ENCODE measurements around the gene TNN. TPM values are rescaled to one million over a fixed set of nuclear protein-coding genes. Genes with fewer than 3 reads are reported as not detected.
"Not testable (repeated sequence)": the region's sequence is repeated elsewhere in the genome, so short reads cannot be mapped to it uniquely, and the experiment has no call there.

TNN gene
- polyA plus RNA-seq, 6 donors from 2014 or later = 0.06 TPM; not detected in 5

DNA sequence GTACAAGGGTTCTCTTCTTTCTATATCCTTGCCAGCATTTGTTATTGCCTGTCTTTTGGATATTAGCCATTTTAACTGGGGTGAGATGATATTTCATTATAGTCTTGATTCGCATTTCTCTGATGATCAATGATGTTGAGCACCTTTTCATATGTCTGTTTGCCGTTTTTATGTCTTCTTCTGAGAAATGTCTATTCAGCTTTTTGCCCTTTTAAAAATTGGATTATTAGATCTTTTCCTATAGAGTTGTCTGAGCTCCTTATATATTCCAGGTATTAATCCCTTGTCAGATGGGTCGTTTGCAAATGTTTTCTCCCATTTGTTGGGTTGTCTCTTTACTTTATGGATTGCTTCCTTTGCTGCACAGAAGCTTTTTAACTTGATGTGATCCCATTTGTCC, 25.0 kb upstream of the TNN start:
- no peak for ATAC-seq (ENCODE audit: low read depth in 2 of 2)
- H3K36me3 Mint-ChIP-seq = peaks cover 0 to 4% of the 10 kb centered on the region in 2 donors
- H3K4me1 Mint-ChIP-seq = no peaks in the 10 kb centered on the region
- peaks cover 4 to 26% (median 23%) of the 10 kb centered on the region in 3 donors for H3K27me3 Mint-ChIP-seq
- DNase-seq = no peak
- peaks cover 0 to 5% (median 2%) of the 10 kb centered on the region in 7 donors for H3K9me3 Mint-ChIP-seq
- H3K27ac Mint-ChIP-seq = no peak overlapping the region
- no peak overlapping the region for H3K4me3 Mint-ChIP-seq

DNA sequence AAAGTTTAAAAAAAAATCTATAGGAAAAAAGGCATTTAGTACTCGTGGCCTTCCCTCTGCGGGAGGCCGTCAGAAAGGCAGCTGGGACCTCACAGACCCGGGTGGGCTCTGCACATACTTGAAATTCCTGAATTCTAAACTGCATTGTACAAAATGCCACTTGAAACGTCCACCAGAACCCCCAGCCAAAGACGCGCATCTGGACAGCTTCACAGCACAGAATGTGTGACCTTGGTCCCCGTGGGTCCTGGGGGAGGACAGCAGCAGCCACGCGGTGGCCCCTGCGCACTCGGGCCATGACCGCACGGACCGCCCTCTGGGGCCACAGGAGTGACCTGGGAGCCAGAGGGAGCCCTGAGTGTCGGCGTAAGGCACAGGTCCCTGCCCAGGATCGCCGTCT, 23.8 kb upstream of the TNN start:
- peaks cover 0 to 4% of the 10 kb centered on the region in 2 donors for H3K36me3 Mint-ChIP-seq
- no peak for DNase-seq
- H3K27ac Mint-ChIP-seq = no peak overlapping the region
- H3K27me3 Mint-ChIP-seq = peaks cover 7 to 31% (median 31%) of the 10 kb centered on the region in 3 donors
- no peak overlapping the region for H3K4me3 Mint-ChIP-seq
- H3K9me3 Mint-ChIP-seq = peaks cover 0 to 5% (median 2%) of the 10 kb centered on the region in 7 donors
- ATAC-seq (ENCODE audit: low read depth in 2 of 2) = no peak
- no peaks in the 10 kb centered on the region for H3K4me1 Mint-ChIP-seq

DNA sequence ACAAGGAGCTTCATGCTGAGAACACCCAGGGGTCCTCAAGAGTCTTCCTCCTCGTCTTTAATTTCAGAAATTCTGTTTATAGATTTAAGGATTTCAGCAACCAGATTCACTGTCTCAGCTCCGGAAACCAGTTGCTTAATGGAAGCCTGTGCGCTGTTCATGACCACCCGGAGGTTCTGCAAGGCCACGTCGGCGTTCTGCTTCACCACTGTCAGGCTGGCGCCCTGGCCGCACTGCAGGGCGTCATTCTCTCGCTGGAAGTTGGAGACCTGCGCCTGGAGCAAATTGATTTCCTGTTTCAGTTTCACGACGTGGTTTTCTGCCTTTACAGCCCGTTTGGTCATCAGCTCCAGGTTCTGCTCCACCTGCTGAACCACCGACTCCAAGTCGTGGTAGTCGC, 23.0 kb upstream of the TNN start:
- peaks cover 14 to 39% (median 39%) of the 10 kb centered on the region in 3 donors for H3K27me3 Mint-ChIP-seq
- H3K4me1 Mint-ChIP-seq; H3K4me3 Mint-ChIP-seq; H3K27ac Mint-ChIP-seq; ATAC-seq (ENCODE audit: low read depth in 2 of 2); DNase-seq; H3K9me3 Mint-ChIP-seq; H3K36me3 Mint-ChIP-seq: not testable (repeated sequence)

DNA sequence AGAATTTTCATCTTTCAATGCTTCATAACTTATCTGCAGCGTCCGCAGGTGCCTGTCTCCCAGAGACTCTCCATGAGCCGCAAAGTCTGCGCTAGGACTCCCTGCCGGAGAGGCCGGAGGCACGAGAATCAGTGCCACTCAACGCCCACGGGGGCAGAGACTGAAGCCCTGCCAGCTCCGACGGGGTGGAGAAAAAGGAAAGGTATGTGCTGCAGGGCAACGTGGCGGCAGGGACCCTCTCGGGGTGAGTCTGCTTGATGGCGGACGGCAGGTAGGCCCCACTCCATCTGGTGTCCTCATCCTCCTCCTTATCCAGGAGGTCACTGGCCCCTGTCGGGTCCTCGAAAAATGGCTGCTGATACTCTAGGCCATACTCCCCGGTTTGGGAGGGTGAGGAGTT, 22.5 kb upstream of the TNN start:
- no peak overlapping the region for H3K4me3 Mint-ChIP-seq
- peaks cover 16 to 42% (median 39%) of the 10 kb centered on the region in 3 donors for H3K27me3 Mint-ChIP-seq
- DNase-seq (no peak), ATAC-seq (ENCODE audit: low read depth in 2 of 2) (no peak)
- H3K4me1 Mint-ChIP-seq = no peaks in the 10 kb centered on the region
- H3K36me3 Mint-ChIP-seq = peaks cover 0 to 4% of the 10 kb centered on the region in 2 donors
- H3K27ac Mint-ChIP-seq = peak overlapping the region in 1 of 6 donors; percentile 58
- peaks cover 0 to 5% (median 2%) of the 10 kb centered on the region in 7 donors for H3K9me3 Mint-ChIP-seq

DNA sequence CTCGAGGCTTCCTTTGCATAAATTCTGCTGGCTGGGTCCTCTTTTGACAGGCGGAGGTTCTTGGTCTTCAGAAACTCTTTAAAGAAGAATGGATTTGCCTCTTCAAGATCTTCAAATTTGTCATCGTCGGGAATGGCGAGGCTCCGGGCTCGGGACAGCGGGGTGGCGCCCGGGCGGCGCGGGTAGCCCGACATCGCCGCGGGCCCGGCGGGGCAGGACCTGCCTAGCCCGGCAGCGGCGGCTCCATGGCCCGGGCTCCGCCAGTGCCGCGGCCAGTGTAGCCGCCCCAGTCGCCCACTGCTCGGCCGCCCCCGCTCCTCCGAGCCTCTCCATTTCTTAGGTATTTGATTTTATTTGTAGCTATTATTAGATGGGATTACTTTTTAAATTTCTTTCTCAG, 22.1 kb upstream of the TNN start:
- Mint-ChIP-seq H3K4me3 (no peak overlapping the region), H3K36me3 (peaks cover 0 to 4% of the 10 kb centered on the region in 2 donors), H3K27ac (no peak overlapping the region), H3K27me3 (peaks cover 16 to 42% (median 39%) of the 10 kb centered on the region in 3 donors), H3K4me1 (no peaks in the 10 kb centered on the region), H3K9me3 (peaks cover 0 to 5% (median 2%) of the 10 kb centered on the region in 7 donors)
- DNase-seq = no peak
- no peak for ATAC-seq (ENCODE audit: low read depth in 2 of 2)

DNA sequence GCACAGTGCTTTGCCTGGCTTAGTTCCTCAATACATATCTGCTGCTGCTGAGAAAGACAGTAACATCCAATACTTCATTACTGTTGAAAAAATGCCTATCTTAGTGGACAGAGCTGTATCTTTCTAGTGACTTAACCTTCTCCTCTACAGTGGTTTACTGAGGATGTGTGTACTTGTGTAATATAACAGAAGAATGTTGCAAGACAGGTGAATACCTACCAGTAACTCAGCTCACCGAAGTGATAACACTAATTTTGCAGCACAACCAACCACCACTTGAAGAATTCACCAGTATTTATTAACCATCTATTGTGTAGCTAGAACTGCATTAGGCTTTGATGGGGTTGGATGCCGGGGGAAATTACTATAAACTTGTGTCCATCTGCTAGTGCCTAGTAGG, 16.6 kb upstream of the TNN start:
- peaks cover 0 to 3% (median under 1%) of the 10 kb centered on the region in 7 donors for H3K9me3 Mint-ChIP-seq
- H3K36me3 Mint-ChIP-seq = peaks cover 0 to 1% of the 10 kb centered on the region in 2 donors
- H3K4me1 Mint-ChIP-seq = no peaks in the 10 kb centered on the region
- no peak overlapping the region for H3K4me3 Mint-ChIP-seq
- DNase-seq (no peak), ATAC-seq (ENCODE audit: low read depth in 2 of 2) (no peak)
- H3K27ac Mint-ChIP-seq = no peak overlapping the region
- peaks cover 36 to 70% (median 67%) of the 10 kb centered on the region in 3 donors for H3K27me3 Mint-ChIP-seq

DNA sequence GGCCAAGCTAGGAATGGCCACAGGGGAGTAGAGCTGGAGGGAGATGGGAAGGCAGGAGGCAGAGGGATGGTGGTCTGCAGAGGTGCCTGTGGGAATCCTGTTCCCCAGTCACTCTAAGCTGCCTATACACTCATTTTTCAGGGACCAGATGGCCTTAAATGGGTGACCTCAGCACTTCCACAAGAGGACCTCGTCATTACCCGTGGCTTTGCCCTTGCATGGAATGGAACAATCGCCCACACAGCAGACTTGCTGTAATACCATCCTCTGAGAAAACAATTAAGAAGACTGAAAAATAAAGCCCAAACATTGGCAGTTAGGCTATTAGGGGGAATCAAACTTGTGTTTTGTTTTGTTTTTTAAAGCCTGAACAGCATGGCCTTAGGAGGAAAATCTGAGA, 12.9 kb upstream of the TNN start:
- Mint-ChIP-seq H3K36me3 (no peaks in the 10 kb centered on the region), H3K4me1 (no peaks in the 10 kb centered on the region), H3K4me3 (no peak overlapping the region), H3K27me3 (peaks cover 25 to 59% (median 57%) of the 10 kb centered on the region in 3 donors), H3K9me3 (peaks cover 0 to 23% (median 16%) of the 10 kb centered on the region in 7 donors), H3K27ac (no peak overlapping the region)
- DNase-seq (no peak), ATAC-seq (ENCODE audit: low read depth in 2 of 2) (no peak)

DNA sequence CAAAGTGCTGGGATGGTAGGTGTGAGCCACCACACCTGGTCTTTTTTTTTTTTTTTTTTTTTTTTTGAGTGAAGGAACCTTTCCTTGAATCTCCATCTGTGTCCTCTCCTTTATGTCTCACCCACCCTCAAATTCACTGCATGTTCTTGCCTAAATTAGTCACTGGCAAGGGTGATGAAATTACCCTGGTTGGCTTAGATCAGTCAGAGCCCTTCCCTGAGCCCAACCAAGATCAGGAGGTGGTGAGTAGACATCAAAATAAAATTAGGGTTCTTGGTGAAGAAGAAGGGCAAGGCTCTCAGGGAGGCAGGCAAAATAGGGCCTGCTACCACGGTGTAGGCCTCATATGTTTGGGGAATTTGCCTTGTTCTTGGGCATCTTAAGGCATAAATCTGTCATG, 5.3 kb upstream of the TNN start:
- Mint-ChIP-seq H3K27ac (no peak overlapping the region), H3K36me3 (no peaks in the 10 kb centered on the region), H3K4me1 (no peaks in the 10 kb centered on the region), H3K4me3 (no peak overlapping the region), H3K9me3 (peaks cover 0 to 19% (median 9%) of the 10 kb centered on the region in 7 donors), H3K27me3 (peaks cover 13 to 24% (median 16%) of the 10 kb centered on the region in 3 donors)
- DNase-seq (no peak), ATAC-seq (ENCODE audit: low read depth in 2 of 2) (no peak)

DNA sequence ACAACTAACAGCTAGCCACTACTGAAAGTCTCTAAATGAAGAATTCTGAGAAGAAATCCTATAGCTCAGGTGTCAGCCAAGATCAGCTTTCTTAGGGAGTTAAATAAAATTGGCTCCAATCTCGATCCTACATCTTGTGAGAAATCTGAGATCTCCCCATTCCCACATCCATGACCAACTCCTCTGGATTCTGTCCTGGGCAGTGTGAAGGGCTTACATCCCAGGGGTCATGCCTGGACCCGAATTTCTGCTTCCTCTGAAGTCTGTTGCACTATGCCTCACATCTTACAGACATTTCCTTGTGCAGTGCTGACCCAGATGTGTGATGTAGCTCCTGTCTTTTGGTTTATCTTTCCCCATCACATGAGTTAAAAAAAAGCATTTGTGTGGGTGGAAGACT, 4.8 kb upstream of the TNN start:
- DNase-seq (no peak), ATAC-seq (ENCODE audit: low read depth in 2 of 2) (no peak)
- Mint-ChIP-seq H3K27ac (no peak overlapping the region), H3K4me1 (no peaks in the 10 kb centered on the region), H3K9me3 (peaks cover 0 to 13% (median 7%) of the 10 kb centered on the region in 7 donors), H3K4me3 (no peak overlapping the region), H3K36me3 (no peaks in the 10 kb centered on the region), H3K27me3 (peaks cover 11 to 25% (median 13%) of the 10 kb centered on the region in 3 donors)

DNA sequence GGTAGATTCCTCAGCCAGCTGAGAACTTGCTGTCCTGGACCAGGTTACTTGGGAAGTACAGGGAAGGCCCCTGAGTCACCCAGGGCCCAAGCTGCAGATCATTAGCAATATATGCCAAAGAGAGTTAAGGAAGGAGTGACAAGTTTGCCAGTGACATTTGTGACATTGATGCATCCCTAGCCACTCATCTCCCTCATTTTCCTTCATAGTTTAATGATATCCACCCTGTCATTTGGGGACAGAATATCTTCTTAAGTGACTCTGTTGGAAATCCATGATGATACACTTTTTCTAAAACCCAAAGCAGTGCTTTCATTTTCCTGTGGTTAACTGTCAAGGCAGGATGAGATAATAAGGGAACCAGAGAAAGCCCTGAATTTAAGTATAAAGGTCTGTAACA, 3.2 kb downstream of the TNN start:
- H3K9me3 Mint-ChIP-seq = no peaks in the 10 kb centered on the region
- no peaks in the 10 kb centered on the region for H3K36me3 Mint-ChIP-seq
- ATAC-seq (ENCODE audit: low read depth in 2 of 2) = no peak
- H3K4me3 Mint-ChIP-seq = no peak overlapping the region
- no peak overlapping the region for H3K27ac Mint-ChIP-seq
- DNase-seq = no peak
- peaks cover 26 to 53% (median 44%) of the 10 kb centered on the region in 3 donors for H3K27me3 Mint-ChIP-seq
- peaks cover 0 to 7% (median 5%) of the 10 kb centered on the region in 3 donors for H3K4me1 Mint-ChIP-seq

DNA sequence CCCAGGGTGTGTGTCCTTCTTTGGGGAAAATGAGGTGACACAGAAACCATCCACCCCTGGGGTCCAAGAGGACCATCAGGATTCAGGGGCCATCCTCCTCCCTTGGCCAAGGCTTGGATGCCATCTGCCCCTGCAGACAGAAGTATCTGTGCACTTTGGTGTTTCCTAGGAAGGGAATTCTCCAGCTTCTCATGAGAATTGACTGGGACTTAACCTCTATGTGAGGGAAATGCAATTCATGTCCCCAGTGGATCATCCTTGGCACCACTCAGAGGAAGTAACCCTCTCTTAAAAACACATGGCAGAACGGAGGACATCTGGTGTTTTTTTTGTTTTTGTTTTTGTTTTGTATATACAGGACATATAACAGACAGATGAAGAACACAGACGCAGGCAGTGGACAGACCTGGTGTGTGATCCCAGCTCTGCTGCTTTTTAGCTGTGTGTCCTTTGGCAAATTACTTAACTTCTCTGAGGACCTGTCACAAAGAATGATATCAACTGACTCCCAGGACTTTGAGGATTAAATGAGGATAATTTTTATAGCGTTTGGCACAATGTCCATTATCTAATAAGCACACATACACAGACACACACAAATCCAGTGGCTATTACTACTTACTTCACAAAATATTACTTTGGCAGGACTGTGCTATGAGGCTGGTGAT, 3.8 kb downstream of the TNN start:
- no peak overlapping the region for H3K4me3 Mint-ChIP-seq
- DNase-seq = no peak
- H3K36me3 Mint-ChIP-seq = no peaks in the 10 kb centered on the region
- H3K4me1 Mint-ChIP-seq = peaks cover 0 to 7% (median 5%) of the 10 kb centered on the region in 3 donors
- no peak overlapping the region for H3K27ac Mint-ChIP-seq
- no peak for ATAC-seq (ENCODE audit: low read depth in 2 of 2)
- H3K9me3 Mint-ChIP-seq = no peaks in the 10 kb centered on the region
- H3K27me3 Mint-ChIP-seq = peaks cover 27 to 53% (median 38%) of the 10 kb centered on the region in 3 donors

DNA sequence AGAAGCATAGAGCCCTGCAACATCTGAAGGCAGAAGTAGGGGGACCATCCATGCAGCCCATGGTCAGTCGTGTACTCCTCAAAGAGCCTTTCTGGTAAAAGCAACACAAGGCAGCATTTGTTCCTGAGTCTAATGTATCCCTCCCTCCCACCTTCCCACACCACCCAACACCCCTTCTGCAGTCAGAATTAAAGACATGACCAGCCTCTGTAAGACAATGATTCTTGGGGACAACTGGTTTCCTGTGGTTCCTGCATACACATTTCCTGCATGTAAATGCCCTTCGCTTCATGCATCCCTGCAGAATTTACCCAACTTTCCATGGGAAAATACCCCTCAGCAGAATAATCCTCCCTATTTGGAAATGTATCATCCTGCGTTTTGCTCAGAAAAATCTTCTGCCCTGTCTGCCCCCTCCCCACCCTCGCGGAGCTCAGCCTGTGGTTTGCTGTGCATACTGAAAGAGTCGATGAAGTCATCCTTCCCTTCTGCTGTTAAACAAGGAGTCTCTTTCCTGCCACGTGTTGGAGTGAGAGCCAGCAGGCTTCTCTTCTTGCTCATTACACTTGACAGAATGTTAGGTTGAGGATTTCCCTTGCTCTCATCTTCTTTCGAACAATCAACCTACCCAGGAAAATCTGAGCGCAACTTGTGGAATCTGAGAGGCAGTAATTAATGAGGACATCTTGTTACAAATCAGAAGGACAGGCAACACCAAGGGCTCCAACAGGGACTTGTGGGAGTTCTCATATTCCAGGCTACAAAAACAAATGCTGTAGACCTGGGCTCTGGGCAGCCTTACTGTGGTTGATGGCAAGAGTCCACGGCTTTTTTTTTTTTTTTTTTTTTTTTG, 4.7 kb downstream of the TNN start:
- H3K36me3 Mint-ChIP-seq = no peaks in the 10 kb centered on the region

DNA sequence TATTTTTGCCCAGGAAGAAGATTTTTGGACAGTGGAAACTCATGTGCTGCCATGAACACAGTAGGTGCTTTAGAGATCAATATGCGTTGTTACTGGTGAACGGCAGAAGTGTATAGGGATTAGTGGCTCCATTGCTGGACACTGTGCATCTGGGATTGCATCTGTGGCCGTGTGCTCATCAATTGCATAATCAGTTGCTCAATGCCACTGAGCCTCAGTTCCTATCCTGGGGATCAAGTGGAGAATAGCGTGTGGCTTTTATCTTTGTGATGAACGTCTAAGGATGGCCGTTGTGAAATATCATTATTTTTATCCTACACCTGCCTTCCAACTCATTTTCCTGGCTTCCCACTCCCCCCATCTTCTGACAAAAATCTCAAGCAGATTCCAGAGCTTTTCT, 5.4 kb downstream of the TNN start:
- Mint-ChIP-seq H3K9me3 (no peaks in the 10 kb centered on the region), H3K27ac (no peak overlapping the region), H3K36me3 (no peaks in the 10 kb centered on the region), H3K4me3 (no peak overlapping the region), H3K27me3 (peaks cover 32 to 53% (median 38%) of the 10 kb centered on the region in 3 donors), H3K4me1 (peaks cover 0 to 7% (median 5%) of the 10 kb centered on the region in 3 donors)
- ATAC-seq (ENCODE audit: low read depth in 2 of 2) (no peak), DNase-seq (no peak)

More for the DNA sequence above, 4.7 kb downstream of the TNN start:
- DNase-seq (no peak), ATAC-seq (ENCODE audit: low read depth in 2 of 2) (no peak)
- H3K4me3 Mint-ChIP-seq = peak overlapping the region in 2 of 8 donors; percentile 45 to 54
- H3K9me3 Mint-ChIP-seq = no peaks in the 10 kb centered on the region
- peaks cover 32 to 51% (median 38%) of the 10 kb centered on the region in 3 donors for H3K27me3 Mint-ChIP-seq
- H3K4me1 Mint-ChIP-seq = peaks cover 0 to 7% (median 5%) of the 10 kb centered on the region in 3 donors
- peak overlapping the region in 2 of 6 donors; percentile 16 to 53 for H3K27ac Mint-ChIP-seq

Data from naive B cell (primary cell).